ENCODE results near the gene CDR2. TPM values are rescaled to one million over a fixed set of nuclear protein-coding genes. Genes with fewer than 3 reads are reported as not detected.

CDR2 gene
- polyA plus RNA-seq, 3 donors = 2.5 to 5.9 (median 4.8) TPM

DNA sequence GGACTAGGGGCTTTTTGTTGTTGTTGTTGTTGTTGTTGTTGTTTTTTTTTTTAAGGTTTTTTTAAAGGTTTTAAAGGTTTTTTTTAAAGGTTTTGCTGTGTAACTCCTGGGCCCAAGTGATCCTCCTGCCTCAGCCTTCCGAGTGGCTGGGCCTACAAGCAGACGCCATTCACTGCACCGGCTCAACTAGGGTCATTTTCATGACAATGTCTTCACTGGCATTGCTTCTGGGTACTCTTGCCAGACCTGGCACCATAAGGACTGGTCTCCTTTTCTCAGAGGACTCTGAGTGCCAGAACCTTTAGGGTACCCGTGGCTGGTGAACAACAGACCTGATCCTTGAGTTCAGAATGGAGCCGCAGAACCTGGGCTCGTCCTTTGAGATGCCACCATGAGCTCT lies 56.8 kb downstream of the CDR2 start:
- no peaks in the 10 kb centered on the region for H3K79me2 ChIP-seq (ENCODE audit: insufficient read depth, low read length)
- Mint-ChIP-seq H3K4me1 (no peaks in the 10 kb centered on the region), H3K36me3 (peaks cover 83 to 98% of the 10 kb centered on the region in 2 donors), H3K4me3 (no peak overlapping the region), H3K27me3 (ENCODE audit: low read depth in 3 of 3) (no peaks in the 10 kb centered on the region), H3K27ac (peak overlapping the region in 4 of 7 donors; percentile 13 to 64 (median 24)), H3K9me3 (no peaks in the 10 kb centered on the region)
- no peak overlapping the region for H3K9ac ChIP-seq (ENCODE audit: insufficient read depth, low read length, poor library complexity, severe bottlenecking)
- no peak for DNase-seq
- peaks cover 14% of the 10 kb centered on the region for H4K20me1 ChIP-seq (ENCODE audit: insufficient read depth, low read length)
- H3K4me3 ChIP-seq (replicated peaks in 1 of 3; ENCODE audit: low read depth in 2 of 3, low read length in 3 of 3) = no peak overlapping the region
- H3K4me2 ChIP-seq (replicated peaks; ENCODE audit: extremely low read depth, low read length, poor library complexity, severe bottlenecking) = no peak overlapping the region
- H3K36me3 ChIP-seq (replicated peaks in 1 of 2; ENCODE audit: control insufficient read depth in 1 of 2, insufficient read depth in 2 of 2, low read length in 2 of 2) = peaks cover 86 to 97% of the 10 kb centered on the region in 2 donors
- H3K9me3 ChIP-seq (replicated peaks in 1 of 2; ENCODE audit: control insufficient read depth in 1 of 2, insufficient read depth in 1 of 2, low read length in 2 of 2) = no peaks in the 10 kb centered on the region
- H2AFZ ChIP-seq (ENCODE audit: insufficient read depth, low read depth, low read length, poor library complexity, severe bottlenecking) = no peak overlapping the region
- no peaks in the 10 kb centered on the region for H3K4me1 ChIP-seq (ENCODE audit: control insufficient read depth in 1 of 2, insufficient read depth in 2 of 2, low read length in 2 of 2)
- WGBS (ENCODE audit: insufficient coverage) = 99% methylated on average over 6 of the region's 6 CpGs
- no peak overlapping the region for H3K27ac ChIP-seq (ENCODE audit: low read depth in 1 of 2, low read length in 2 of 2)
- H3K27me3 ChIP-seq (ENCODE audit: control insufficient read depth in 2 of 2, insufficient read depth in 2 of 2, low read length in 2 of 2) = no peaks in the 10 kb centered on the region
- intact Hi-C loops (cut with micrococcal nuclease) = no loop called here
- TF ChIP-seq, protein P1, sequence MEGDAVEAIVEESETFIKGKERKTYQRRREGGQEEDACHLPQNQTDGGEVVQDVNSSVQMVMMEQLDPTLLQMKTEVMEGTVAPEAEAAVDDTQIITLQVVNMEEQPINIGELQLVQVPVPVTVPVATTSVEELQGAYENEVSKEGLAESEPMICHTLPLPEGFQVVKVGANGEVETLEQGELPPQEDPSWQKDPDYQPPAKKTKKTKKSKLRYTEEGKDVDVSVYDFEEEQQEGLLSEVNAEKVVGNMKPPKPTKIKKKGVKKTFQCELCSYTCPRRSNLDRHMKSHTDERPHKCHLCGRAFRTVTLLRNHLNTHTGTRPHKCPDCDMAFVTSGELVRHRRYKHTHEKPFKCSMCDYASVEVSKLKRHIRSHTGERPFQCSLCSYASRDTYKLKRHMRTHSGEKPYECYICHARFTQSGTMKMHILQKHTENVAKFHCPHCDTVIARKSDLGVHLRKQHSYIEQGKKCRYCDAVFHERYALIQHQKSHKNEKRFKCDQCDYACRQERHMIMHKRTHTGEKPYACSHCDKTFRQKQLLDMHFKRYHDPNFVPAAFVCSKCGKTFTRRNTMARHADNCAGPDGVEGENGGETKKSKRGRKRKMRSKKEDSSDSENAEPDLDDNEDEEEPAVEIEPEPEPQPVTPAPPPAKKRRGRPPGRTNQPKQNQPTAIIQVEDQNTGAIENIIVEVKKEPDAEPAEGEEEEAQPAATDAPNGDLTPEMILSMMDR (IDR thresholded peaks at IDR 0.05) = no peak

DNA sequence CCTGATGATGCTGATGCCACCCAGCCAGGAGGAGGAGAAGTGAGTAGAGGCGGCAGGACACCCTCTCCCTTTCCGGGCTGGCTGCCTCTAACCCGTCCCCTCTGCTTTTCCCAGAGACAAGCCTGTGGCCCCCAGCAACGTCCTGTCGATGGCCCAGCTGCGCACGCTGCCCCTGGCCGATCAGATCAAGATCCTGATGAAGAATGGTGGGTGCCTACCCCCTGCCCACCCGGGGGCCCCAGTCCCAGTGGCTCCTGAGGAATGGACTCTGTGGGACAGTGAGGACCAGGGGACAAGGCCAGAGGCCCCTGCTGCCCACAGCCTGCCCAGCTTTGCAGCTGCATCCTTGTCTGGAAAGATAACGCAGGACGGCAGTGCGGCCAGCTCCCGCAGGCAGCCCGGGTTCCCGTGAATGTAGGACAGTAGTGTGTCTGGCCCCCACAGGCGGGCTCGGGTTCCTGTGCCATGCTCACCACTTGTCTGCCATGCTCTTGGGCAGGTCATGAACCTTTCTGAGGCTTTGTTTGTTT lies 57.4 kb downstream of the CDR2 start:
- no peak overlapping the region for H2AFZ ChIP-seq (ENCODE audit: insufficient read depth, low read depth, low read length, poor library complexity, severe bottlenecking)
- intact Hi-C loops (cut with micrococcal nuclease) = no loop called here
- no peaks in the 10 kb centered on the region for H3K4me1 ChIP-seq (ENCODE audit: control insufficient read depth in 1 of 2, insufficient read depth in 2 of 2, low read length in 2 of 2)
- no peaks in the 10 kb centered on the region for H3K27me3 ChIP-seq (ENCODE audit: control insufficient read depth in 2 of 2, insufficient read depth in 2 of 2, low read length in 2 of 2)
- peaks cover 14% of the 10 kb centered on the region for H4K20me1 ChIP-seq (ENCODE audit: insufficient read depth, low read length)
- no peak overlapping the region for H3K27ac ChIP-seq (ENCODE audit: low read depth in 1 of 2, low read length in 2 of 2)
- no peak overlapping the region for H3K4me3 ChIP-seq (replicated peaks in 1 of 3; ENCODE audit: low read depth in 2 of 3, low read length in 3 of 3)
- Mint-ChIP-seq H3K27me3 (ENCODE audit: low read depth in 3 of 3) (no peaks in the 10 kb centered on the region), H3K36me3 (peaks cover 83 to 98% of the 10 kb centered on the region in 2 donors), H3K27ac (peak overlapping the region in 3 of 7 donors; percentile 13 to 43 (median 28)), H3K4me3 (no peak overlapping the region), H3K4me1 (no peaks in the 10 kb centered on the region), H3K9me3 (no peaks in the 10 kb centered on the region)
- H3K9ac ChIP-seq (ENCODE audit: insufficient read depth, low read length, poor library complexity, severe bottlenecking) = no peak overlapping the region
- no peaks in the 10 kb centered on the region for H3K79me2 ChIP-seq (ENCODE audit: insufficient read depth, low read length)
- TF ChIP-seq, protein P1 (IDR thresholded peaks at IDR 0.05) = no peak
- peaks cover 84 to 97% of the 10 kb centered on the region in 2 donors for H3K36me3 ChIP-seq (replicated peaks in 1 of 2; ENCODE audit: control insufficient read depth in 1 of 2, insufficient read depth in 2 of 2, low read length in 2 of 2)
- no peak for DNase-seq
- no peak overlapping the region for H3K4me2 ChIP-seq (replicated peaks; ENCODE audit: extremely low read depth, low read length, poor library complexity, severe bottlenecking)
- no peaks in the 10 kb centered on the region for H3K9me3 ChIP-seq (replicated peaks in 1 of 2; ENCODE audit: control insufficient read depth in 1 of 2, insufficient read depth in 1 of 2, low read length in 2 of 2)
- WGBS (ENCODE audit: insufficient coverage) = 99% methylated on average over 13 of the region's 17 CpGs
